ENCODE measurements around the gene DCANP1. TPM values are rescaled to one million over a fixed set of nuclear protein-coding genes. Genes with fewer than 3 reads are reported as not detected.

The DCANP1 gene
- total RNA-seq, 1 donor from 2014 or later, result not detected

DNA sequence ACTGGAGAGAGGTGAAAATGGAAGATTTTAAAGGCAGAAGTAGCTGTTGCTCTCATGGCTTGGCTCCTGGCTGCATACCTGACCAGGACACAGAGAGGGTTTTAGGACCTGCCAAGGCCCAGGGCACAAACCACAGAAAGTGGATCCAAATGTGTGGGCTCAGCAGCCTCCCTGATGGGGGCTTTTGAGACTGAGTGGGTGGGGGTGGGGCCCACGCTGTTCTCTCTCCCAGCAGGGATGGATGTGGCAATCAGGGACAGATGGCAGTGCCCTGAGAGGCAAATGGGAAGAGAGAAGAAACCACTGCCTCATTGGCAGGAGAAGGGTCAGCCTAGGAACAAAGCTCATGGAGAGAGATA lies 39.9 kb upstream of the DCANP1 start:
- H3K27ac Mint-ChIP-seq, result no peak overlapping the region
- H3K4me3 Mint-ChIP-seq, result no peak overlapping the region
- intact Hi-C loops (cut with micrococcal nuclease), result loop anchor here (5.0 kb wide), 1 partner anchor 455 kb away; the partner anchor contains the start of gene PITX1
- peaks cover 4% of the 10 kb centered on the region for H3K4me1 Mint-ChIP-seq
- H3K36me3 Mint-ChIP-seq (ENCODE audit: low read depth), result peaks cover 2% of the 10 kb centered on the region
- DNase-seq, result no peak
- H3K27me3 Mint-ChIP-seq, result peaks cover 65% of the 10 kb centered on the region
- H3K9me3 Mint-ChIP-seq, result no peaks in the 10 kb centered on the region

DNA sequence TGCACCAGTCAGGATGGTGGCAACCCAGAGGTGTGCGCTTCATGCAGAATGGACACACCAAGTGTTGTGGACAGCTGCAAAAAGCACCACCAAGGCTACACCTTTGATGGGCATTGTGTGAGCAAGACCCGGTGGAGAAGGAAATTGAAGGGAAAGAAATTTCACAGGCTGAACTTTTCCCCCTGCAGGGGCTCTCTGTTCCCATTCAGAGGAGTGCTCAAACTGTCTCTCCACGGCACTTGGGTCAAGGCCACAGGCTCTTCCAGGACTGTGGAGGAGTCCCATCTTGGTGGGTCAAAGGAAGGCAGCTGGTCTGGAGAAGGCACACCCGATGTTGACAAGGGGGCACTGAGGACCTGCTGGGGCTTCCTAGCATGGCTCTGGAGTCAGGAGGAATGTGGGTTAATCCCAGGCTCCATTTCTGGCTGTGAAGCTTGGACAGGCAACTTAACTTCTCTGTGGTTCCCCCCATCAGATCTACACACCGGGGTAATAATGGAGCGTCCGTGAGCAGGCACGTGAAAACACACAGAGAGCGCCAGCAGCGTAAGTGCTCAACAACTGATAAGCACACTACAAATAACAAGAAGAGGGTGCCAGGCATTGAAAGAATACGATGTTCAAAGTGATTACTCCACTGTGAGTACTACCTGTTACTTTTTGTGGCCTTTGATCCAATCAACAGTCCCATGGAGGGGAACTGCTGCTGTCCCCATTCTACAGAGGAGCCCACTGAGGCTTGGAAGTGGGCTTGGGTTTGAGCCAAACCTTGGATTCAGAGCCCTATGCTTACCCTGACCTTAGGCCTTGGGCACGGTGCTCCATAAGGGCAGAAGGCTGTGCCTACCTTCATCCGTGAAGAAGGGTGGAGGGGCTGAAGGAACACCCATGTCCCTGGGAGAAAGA lies 39.2 kb upstream of the DCANP1 start:
- Mint-ChIP-seq H3K9me3 (no peaks in the 10 kb centered on the region), H3K27me3 (peaks cover 59% of the 10 kb centered on the region), H3K4me1 (peaks cover 4% of the 10 kb centered on the region), H3K27ac (no peak overlapping the region), H3K36me3 (ENCODE audit: low read depth) (peaks cover 2% of the 10 kb centered on the region), H3K4me3 (no peak overlapping the region)
- no peak for DNase-seq
- intact Hi-C loops (cut with micrococcal nuclease), result loop anchor here (5.0 kb wide), 1 partner anchor 454 kb away; the partner anchor contains the start of gene PITX1

DNA sequence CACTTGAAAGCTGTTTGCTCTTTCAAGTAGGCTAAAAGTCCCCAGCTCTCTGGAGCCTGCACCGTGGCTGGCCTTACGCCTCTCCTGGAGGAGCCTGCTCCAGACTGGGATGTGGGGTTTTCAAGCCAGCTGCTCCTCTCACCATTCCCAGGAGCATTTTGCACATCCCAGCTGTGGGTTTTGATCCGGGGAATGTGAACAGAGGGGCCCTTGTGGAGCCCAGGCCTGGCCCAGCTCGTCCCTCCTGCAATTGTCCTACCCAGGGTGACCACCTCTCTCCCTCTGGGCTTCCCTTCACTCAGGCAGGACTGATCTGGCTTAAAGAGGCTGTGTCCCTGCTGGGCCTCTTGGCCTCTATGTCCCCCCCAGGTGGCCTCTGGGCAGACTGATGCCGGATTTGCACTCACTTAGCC lies 37.5 kb upstream of the DCANP1 start:
- H3K4me1 Mint-ChIP-seq, result peaks cover 2% of the 10 kb centered on the region
- no peak for DNase-seq
- H3K4me3 Mint-ChIP-seq, result no peak overlapping the region
- H3K36me3 Mint-ChIP-seq (ENCODE audit: low read depth), result no peaks in the 10 kb centered on the region
- peaks cover 44% of the 10 kb centered on the region for H3K27me3 Mint-ChIP-seq
- H3K27ac Mint-ChIP-seq, result no peak overlapping the region
- no peaks in the 10 kb centered on the region for H3K9me3 Mint-ChIP-seq
- intact Hi-C loops (cut with micrococcal nuclease), result loop anchor here (5.0 kb wide), 1 partner anchor 452 kb away; the partner anchor contains the start of gene PITX1

DNA sequence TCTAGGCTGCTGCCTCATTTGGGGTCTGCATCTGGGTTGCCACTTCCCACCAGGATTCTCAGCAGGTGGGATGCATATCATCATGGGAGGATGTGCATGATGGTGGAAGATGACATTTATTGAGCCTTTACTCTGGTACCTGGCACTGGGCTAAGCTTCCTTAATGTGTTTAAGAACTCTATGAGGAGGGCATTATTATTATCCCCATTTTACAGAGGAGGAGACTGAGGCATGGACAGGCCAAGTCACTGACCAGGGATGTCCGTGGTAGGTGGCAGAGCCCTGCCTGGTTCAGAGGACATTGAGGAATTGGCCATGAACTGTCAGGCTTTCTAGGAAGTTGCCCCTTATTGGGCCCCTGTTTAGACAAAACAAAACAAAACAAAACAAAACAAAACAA lies 36.1 kb upstream of the DCANP1 start:
- intact Hi-C loops (cut with micrococcal nuclease), result no loop called here
- H3K36me3 Mint-ChIP-seq (ENCODE audit: low read depth), result no peaks in the 10 kb centered on the region
- H3K27ac Mint-ChIP-seq, result no peak overlapping the region
- H3K4me1 Mint-ChIP-seq, result no peaks in the 10 kb centered on the region
- peaks cover 38% of the 10 kb centered on the region for H3K27me3 Mint-ChIP-seq
- no peaks in the 10 kb centered on the region for H3K9me3 Mint-ChIP-seq
- no peak for DNase-seq
- no peak overlapping the region for H3K4me3 Mint-ChIP-seq

DNA sequence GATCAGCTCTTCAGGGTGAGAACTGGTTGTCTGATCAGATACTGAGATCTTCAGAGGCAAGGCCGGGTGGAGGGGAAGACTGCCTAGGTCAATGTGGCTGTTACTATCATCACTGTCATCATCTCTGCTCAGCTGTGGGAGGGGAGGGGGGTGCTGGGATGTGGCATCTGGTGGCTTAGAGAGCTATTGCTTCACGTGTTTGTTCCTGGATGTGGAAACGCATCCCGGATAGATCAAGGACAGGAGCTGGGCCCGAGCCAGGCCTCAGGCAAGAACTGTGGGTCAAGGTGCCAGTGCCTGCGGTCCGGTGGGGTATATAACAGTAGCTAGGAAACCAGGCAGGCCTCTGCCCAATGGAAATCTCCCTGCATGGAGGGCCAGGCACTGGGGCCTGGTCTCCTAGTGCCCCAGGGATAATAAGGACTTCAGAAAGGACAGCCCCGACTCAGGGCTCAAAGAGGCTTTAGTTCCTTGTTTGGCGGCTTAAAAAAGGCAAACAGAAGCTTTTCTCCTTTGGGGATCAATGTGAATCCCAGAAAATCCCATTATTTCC lies 35.3 kb upstream of the DCANP1 start:
- H3K27me3 Mint-ChIP-seq, result peaks cover 30% of the 10 kb centered on the region
- no peaks in the 10 kb centered on the region for H3K36me3 Mint-ChIP-seq (ENCODE audit: low read depth)
- DNase-seq, result no peak
- H3K27ac Mint-ChIP-seq, result no peak overlapping the region
- intact Hi-C loops (cut with micrococcal nuclease), result no loop called here
- H3K4me1 Mint-ChIP-seq, result no peaks in the 10 kb centered on the region
- no peak overlapping the region for H3K4me3 Mint-ChIP-seq
- no peaks in the 10 kb centered on the region for H3K9me3 Mint-ChIP-seq

DNA sequence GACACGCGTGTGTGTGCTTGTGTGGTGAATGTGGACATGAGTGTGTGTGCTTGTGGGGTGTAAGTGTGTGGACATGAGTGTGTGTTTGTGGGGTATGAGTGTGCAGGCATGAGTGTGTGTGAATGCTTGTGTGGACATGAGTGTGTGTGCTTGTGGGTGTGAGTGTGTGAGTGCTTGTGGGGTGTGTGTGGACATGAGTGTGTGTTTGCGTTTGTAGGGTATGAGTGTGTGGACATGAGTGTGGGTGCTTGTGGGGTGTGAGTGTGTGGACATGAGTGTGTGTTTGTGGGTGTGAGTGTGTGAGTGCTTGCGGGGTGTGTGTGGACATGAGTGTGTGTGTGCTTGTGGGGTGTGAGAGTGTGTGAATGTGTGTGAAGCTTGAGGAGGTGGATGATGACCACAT lies 34.8 kb upstream of the DCANP1 start:
- Mint-ChIP-seq H3K9me3 (no peaks in the 10 kb centered on the region), H3K4me3 (no peak overlapping the region), H3K27me3 (peaks cover 25% of the 10 kb centered on the region), H3K4me1 (no peaks in the 10 kb centered on the region), H3K27ac (no peak overlapping the region), H3K36me3 (ENCODE audit: low read depth) (no peaks in the 10 kb centered on the region)
- no peak for DNase-seq
- intact Hi-C loops (cut with micrococcal nuclease), result no loop called here

DNA sequence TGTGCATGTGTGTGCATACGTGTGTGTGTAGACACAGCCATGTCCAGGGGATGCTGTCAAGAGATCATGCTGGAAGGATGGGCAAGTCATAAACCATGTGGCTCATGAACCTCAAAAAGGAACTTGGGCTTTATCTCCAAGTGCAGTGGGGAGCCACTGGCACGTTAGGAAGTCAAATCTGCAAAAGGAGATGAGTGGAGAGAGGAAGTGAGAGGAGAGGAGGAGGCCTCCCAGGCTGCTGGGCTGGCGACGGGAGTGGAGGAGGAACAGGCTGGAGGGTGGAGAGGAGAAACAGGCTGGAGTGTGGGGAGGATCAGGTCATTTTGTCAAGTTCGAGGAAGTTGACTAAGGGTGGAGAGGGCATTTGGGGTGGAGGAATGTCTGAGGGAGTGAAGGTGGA lies 34.2 kb upstream of the DCANP1 start:
- DNase-seq, result no peak
- no peak overlapping the region for H3K27ac Mint-ChIP-seq
- peaks cover 20% of the 10 kb centered on the region for H3K27me3 Mint-ChIP-seq
- intact Hi-C loops (cut with micrococcal nuclease), result no loop called here
- H3K9me3 Mint-ChIP-seq, result no peaks in the 10 kb centered on the region
- H3K4me1 Mint-ChIP-seq, result no peaks in the 10 kb centered on the region
- no peaks in the 10 kb centered on the region for H3K36me3 Mint-ChIP-seq (ENCODE audit: low read depth)
- H3K4me3 Mint-ChIP-seq, result no peak overlapping the region

DNA sequence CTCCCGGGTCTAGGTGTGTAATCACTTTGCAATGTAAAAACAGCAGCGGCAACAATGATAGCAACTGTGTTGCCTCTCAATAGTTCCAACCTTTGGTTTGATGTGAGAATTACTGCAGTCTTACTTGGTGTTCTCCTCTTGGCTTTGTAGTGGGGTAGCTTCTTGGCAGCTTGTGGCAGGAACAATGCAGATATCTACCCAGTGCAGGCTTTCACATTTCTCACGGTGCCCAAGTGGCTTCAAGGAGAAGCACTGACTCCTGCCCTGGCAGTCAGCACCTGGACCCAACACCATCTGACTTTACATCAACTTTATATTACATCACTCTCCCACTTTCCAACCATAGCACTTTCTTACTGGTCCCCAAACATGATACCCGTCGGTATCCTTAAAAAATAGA lies 33.4 kb upstream of the DCANP1 start:
- DNase-seq, result no peak
- H3K27ac Mint-ChIP-seq, result no peak overlapping the region

DNA sequence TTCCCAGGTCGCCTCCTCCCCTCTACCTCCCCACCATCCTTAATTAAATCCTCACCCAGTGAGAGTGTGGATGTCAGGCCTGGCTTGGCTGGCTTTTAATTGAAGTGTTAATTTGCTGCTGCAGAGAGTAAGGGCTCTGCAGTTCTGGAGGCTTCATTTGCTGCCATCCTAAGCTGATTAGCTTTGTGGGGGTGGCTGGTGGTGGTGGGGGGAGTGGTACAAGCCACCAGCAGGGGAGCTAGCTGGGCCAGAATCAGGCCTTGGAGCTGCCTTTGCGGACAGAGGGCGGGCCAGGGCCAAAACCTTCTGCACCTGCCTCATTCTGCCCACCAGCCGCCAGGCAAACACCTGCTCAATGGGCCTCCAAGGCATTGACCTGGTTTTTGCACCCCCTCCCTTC lies 31.8 kb upstream of the DCANP1 start:
- Mint-ChIP-seq H3K36me3 (ENCODE audit: low read depth) (no peaks in the 10 kb centered on the region), H3K27ac (no peak overlapping the region), H3K9me3 (no peaks in the 10 kb centered on the region), H3K27me3 (peaks cover 14% of the 10 kb centered on the region), H3K4me1 (no peaks in the 10 kb centered on the region), H3K4me3 (no peak overlapping the region)
- intact Hi-C loops (cut with micrococcal nuclease), result no loop called here
- DNase-seq, result no peak

More for the DNA sequence above, 33.4 kb upstream of the DCANP1 start:
- Mint-ChIP-seq H3K4me1 (no peaks in the 10 kb centered on the region), H3K4me3 (no peak overlapping the region), H3K9me3 (no peaks in the 10 kb centered on the region), H3K36me3 (ENCODE audit: low read depth) (no peaks in the 10 kb centered on the region), H3K27me3 (peaks cover 12% of the 10 kb centered on the region)
- intact Hi-C loops (cut with micrococcal nuclease), result no loop called here

DNA sequence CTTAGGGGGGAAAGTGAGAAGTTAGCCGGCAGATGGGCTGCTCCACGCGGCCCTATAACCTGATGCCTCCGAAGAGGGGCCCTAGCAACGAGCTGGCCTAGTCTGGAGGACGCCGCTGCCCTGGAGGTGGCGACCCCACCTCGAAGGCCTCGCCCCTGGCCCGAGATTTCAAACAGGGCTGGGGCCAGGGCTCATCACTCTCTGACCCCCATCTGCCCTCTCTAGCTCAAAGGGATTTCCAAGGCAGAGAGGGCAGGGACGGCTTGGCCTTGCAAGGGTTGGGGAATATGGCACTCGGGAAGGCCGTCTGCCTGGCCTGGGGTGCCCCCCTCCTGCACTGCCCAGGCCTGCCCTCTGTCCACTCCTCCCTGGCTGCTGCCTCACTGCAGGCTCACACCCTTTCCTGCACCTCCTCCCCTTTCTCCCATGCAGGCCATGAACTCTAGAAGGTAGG lies 30.5 kb upstream of the DCANP1 start:
- Mint-ChIP-seq H3K9me3 (no peaks in the 10 kb centered on the region), H3K4me1 (no peaks in the 10 kb centered on the region), H3K4me3 (no peak overlapping the region), H3K36me3 (ENCODE audit: low read depth) (no peaks in the 10 kb centered on the region), H3K27me3 (peaks cover 13% of the 10 kb centered on the region), H3K27ac (no peak overlapping the region)
- intact Hi-C loops (cut with micrococcal nuclease), result no loop called here
- DNase-seq, result no peak

DNA sequence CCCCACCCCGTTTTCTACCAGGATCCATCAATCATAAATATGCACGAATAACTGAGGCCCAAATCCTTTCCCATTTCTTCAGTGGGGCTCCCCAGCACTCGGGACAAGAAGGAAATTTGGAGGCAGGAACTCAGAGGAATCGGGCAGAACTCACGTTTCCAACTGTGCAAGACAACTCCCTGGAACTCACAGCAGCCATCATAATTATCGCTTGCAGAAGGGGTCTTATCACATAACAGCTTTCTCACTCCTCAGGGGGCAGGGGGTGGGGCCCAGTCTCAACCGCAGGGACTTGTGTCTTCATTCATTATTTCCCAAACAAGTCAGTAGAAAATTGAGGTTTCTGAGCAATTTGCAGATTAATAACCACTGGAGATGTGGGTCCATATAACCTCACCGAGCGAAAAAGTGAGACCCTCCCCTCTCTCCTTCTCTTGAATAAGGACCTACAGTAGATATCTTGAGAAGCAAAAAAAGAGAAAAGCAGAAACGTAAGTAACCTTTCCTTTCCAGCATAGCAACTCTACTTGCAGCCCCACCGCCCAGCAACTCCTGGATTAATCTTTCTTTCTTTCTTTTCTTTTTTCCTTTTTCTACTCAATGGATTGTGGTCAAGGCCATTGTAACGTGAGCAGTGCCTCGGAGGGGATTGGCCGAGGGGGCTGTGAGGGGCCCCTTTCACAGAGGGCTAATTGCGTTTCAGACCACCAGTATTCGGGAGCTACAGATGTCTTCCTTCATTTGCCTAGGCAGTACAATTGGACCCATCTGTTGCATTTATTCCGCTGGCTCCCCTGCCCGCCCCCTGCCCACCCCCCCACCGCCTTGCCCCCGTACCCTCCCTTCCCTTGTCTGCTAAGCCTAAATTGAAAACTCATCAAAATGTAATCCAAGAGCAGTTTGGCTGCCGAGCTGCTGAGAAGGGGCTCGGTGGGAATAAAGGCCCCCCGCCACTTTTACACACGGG lies 29.8 kb upstream of the DCANP1 start:
- no peaks in the 10 kb centered on the region for H3K4me1 Mint-ChIP-seq
- no peaks in the 10 kb centered on the region for H3K36me3 Mint-ChIP-seq (ENCODE audit: low read depth)
- no peaks in the 10 kb centered on the region for H3K9me3 Mint-ChIP-seq
- intact Hi-C loops (cut with micrococcal nuclease), result no loop called here
- no peak overlapping the region for H3K27ac Mint-ChIP-seq
- H3K4me3 Mint-ChIP-seq, result no peak overlapping the region
- H3K27me3 Mint-ChIP-seq, result peaks cover 16% of the 10 kb centered on the region
- DNase-seq, result no peak

DNA sequence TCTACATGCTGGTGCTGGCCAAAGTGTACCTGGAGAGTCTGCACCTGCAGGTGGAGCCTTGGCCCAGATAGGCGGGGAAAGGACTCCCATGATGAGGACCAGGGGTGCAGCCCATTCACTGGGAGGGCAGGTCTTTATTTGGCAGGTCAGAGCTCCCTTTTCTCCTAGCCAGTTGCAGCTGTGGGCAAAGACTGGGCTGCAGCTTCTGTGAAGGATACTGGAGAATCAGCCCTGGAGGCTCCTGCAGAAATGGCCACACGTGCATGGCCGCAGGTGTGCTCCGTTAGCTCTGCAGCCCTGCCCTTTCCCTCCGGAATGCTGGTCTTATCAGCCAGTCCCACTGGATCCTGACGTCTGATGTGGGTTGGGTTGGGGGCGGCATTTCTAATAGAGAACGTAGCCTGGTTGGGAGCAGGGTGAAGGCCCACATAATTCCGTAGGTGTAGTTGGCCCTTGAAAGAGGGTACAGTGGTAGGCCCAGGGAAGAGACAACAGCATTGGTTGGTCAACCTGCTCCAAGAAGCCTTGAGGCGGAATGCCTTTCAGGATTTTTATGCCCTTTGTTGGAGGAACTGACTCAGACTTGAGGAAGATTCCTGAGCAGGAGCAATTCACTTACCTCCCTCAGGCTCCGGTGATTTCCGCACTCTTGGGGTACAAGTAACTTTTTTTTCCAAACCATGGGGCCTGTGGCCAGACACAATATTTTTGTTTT lies 27.0 kb upstream of the DCANP1 start:
- H3K4me1 Mint-ChIP-seq, result no peaks in the 10 kb centered on the region
- no peak overlapping the region for H3K27ac Mint-ChIP-seq
- H3K4me3 Mint-ChIP-seq, result no peak overlapping the region
- intact Hi-C loops (cut with micrococcal nuclease), result no loop called here
- H3K9me3 Mint-ChIP-seq, result no peaks in the 10 kb centered on the region
- peaks cover 26% of the 10 kb centered on the region for H3K27me3 Mint-ChIP-seq
- H3K36me3 Mint-ChIP-seq (ENCODE audit: low read depth), result no peaks in the 10 kb centered on the region
- DNase-seq, result no peak

DNA sequence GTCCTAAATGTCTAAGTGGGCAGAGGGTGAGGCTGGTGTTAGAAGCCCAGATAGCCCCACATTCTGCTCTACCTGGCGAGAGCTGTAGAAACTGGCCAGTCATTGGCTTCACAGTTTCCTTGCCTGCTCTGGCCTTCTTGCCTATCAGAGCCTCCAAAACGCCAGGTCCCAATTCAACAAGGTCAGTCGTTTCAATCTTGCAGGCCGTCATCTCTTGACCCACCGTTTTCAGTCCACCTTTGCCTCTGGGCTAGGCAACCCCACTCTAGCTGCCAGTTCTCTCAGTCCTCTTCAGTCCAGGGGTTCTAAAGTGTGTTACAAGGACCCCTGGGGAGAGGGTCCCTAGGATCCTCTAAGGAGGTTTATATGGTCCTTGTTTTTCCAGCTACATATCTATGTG lies 25.0 kb upstream of the DCANP1 start:
- Mint-ChIP-seq H3K4me3 (no peak overlapping the region), H3K9me3 (no peaks in the 10 kb centered on the region), H3K27me3 (peaks cover 36% of the 10 kb centered on the region), H3K36me3 (ENCODE audit: low read depth) (no peaks in the 10 kb centered on the region), H3K4me1 (no peaks in the 10 kb centered on the region), H3K27ac (no peak overlapping the region)
- no peak for DNase-seq
- intact Hi-C loops (cut with micrococcal nuclease), result no loop called here
